ENCODE data around the gene SRCIN1. TPM values are rescaled to one million over a fixed set of nuclear protein-coding genes. Genes with fewer than 3 reads are reported as not detected.

Gene SRCIN1
- total RNA-seq, 4 donors from 2014 or later, result 0.54 to 0.89 (median 0.69) TPM

- H3K27me3 ChIP-seq, result peaks cover 4% of the 10 kb centered on the region
- peaks cover 17 to 31% of the 10 kb centered on the region in 2 donors for H3K4me1 ChIP-seq
- H3K27ac ChIP-seq, result no peak overlapping the region
- no peaks in the 10 kb centered on the region for H3K9me3 ChIP-seq
- H3K36me3 ChIP-seq, result no peaks in the 10 kb centered on the region
- 5 to 7% methylated on average over 25 to 36 of the region's 52 CpGs for WGBS, 2 donors
- TF ChIP-seq, protein P1, sequence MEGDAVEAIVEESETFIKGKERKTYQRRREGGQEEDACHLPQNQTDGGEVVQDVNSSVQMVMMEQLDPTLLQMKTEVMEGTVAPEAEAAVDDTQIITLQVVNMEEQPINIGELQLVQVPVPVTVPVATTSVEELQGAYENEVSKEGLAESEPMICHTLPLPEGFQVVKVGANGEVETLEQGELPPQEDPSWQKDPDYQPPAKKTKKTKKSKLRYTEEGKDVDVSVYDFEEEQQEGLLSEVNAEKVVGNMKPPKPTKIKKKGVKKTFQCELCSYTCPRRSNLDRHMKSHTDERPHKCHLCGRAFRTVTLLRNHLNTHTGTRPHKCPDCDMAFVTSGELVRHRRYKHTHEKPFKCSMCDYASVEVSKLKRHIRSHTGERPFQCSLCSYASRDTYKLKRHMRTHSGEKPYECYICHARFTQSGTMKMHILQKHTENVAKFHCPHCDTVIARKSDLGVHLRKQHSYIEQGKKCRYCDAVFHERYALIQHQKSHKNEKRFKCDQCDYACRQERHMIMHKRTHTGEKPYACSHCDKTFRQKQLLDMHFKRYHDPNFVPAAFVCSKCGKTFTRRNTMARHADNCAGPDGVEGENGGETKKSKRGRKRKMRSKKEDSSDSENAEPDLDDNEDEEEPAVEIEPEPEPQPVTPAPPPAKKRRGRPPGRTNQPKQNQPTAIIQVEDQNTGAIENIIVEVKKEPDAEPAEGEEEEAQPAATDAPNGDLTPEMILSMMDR (IDR thresholded peaks at IDR 0.05), result peak; percentile 62 to 99 (median 88)
- peak in 1 of 2 donors; percentile 28 for TF ChIP-seq POLR2A (IDR thresholded peaks at IDR 0.05)
- peak; percentile 94 for DNase-seq
- intact Hi-C loops (cut with DNase I), result loop anchor here (2.0 kb wide), 1 partner anchor 111 kb away; no protein-coding TSS in a partner anchor
- peak overlapping the region; percentile 2 to 27 (median 15) for H3K4me3 ChIP-seq (replicated peaks in 1 of 3)
Measured at GRCh38 chr17:38557836-38558727, 47.7 kb downstream of the SRCIN1 start.

GRCh38 chr17:38557396-38557795 lies 48.4 kb downstream of the SRCIN1 start:
- Histone ChIP-seq H3K9me3 (no peaks in the 10 kb centered on the region), H3K4me3 (replicated peaks in 1 of 3) (no peak overlapping the region), H3K36me3 (no peaks in the 10 kb centered on the region), H3K27me3 (peaks cover 4% of the 10 kb centered on the region), H3K4me1 (peaks cover 17 to 31% of the 10 kb centered on the region in 2 donors), H3K27ac (no peak overlapping the region)
- intact Hi-C loops (cut with DNase I), result no loop called here
- 76 to 81% methylated on average over 5 to 6 of the region's 6 CpGs for WGBS, 2 donors
- no peak for DNase-seq
- TF ChIP-seq, protein P1 (IDR thresholded peaks at IDR 0.05), result no peak
- no peak for TF ChIP-seq POLR2A (IDR thresholded peaks at IDR 0.05)

DNA sequence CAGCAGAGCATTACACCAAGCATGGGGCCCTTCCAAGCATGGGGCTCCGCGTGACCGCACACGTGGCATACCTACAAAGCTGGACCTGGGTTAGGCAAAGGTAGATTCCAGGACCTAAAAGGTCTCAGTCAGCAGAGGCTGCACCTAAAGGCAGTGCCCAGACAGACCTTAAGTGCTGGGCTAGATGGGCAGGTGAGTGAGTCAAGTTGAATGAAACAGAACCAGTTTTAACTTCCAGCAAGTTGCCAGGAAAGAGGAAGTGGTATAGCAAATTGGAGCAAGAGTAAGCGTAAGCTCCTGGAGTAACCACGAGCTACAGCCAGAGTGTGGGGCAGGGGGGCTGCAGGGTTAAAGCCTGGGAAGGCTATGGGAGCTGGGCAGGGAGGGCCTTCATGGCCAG lies 49.5 kb downstream of the SRCIN1 start:
- H3K9me3 ChIP-seq, result no peaks in the 10 kb centered on the region
- H3K4me3 ChIP-seq (replicated peaks in 1 of 3), result no peak overlapping the region
- no peaks in the 10 kb centered on the region for H3K27me3 ChIP-seq
- H3K4me1 ChIP-seq, result peaks cover 17 to 31% of the 10 kb centered on the region in 2 donors
- no peak for DNase-seq
- H3K36me3 ChIP-seq, result no peaks in the 10 kb centered on the region
- WGBS, 2 donors, result 91 to 94% methylated on average over 6 of the region's 6 CpGs
- TF ChIP-seq, protein P1 (IDR thresholded peaks at IDR 0.05), result no peak
- TF ChIP-seq POLR2A (IDR thresholded peaks at IDR 0.05), result no peak
- intact Hi-C loops (cut with DNase I), result no loop called here
- H3K27ac ChIP-seq, result no peak overlapping the region

DNA sequence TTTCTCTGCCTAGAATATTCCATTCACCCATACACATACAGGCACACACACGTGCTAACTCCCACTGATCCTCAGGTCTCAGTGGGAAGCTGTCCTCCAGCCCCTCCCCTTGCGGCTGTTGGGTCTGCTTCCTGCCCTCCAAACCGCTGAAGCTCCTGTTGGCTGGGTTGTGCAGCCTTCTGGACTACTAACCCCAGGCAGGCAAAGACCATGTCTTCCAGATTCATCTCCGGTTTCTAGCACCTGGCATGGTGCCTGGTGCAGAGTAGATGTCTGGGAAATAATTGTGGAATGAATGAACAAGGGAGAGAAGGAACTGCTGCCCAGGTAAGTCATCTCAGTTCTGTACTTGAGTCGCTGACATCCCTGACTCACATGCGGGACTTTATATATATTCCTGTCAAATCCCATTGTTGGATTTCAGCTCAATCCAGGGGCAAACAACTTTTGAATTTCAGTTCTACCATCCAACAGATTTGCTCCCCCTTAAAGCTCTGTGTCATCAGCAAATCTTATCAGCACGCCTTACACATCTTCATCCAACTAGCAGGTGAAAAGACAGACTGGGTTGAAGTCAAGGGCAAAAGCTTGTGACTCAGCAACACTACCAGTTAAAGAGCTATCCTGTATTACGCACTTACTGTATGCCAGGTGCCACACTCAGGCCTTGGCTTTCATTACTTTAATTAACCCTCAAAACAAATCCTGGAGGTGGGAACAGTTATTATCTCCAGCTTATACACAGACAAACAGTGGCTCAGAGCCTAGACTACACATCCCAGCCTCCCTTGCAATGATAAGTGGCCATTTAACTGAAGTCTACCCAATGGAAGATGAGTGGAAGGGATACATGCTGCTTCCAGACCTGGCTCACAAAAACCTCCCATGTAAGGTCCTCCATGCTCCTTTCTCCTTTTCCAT lies 51.1 kb downstream of the SRCIN1 start:
- intact Hi-C loops (cut with DNase I), result no loop called here
- WGBS, 2 donors, result 67 to 70% methylated on average over 8 of the region's 8 CpGs

More for the DNA sequence above, 51.1 kb downstream of the SRCIN1 start:
- Histone ChIP-seq H3K27me3 (no peaks in the 10 kb centered on the region), H3K4me3 (replicated peaks in 1 of 3) (no peak overlapping the region), H3K36me3 (no peaks in the 10 kb centered on the region), H3K4me1 (peaks cover 11 to 24% of the 10 kb centered on the region in 2 donors), H3K9me3 (no peaks in the 10 kb centered on the region), H3K27ac (no peak overlapping the region)
- TF ChIP-seq, protein P1 (IDR thresholded peaks at IDR 0.05), result no peak
- no peak for DNase-seq

Data from thyroid gland (tissue), 4 donors.